ENCODE data around the gene TULP4.
"Not testable (repeated sequence)": the region's sequence is repeated elsewhere in the genome, so short reads cannot be mapped to it uniquely, and the experiment has no call there.

Gene TULP4

DNA sequence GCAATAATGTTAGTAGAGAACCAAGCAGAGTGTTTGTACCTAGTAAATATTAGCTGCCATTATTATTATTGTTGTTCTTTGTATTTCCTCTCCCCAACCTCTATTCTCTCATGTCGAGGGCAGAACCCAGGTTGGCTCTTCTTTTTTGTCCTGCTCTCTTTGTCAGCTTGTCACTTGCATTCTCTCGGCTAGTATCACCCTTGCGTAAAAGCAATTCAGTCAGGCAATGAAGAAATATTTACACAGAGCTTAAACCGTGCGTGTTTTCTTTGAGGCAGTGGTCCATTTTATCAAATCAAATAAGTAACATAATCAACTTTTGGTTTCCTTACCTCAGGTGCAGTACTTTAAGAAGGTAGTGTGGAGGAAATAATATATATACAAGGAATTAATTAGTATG, 83.9 kb downstream of the TULP4 start:
- Histone ChIP-seq H3K9me3 (ENCODE audit: low read depth, low read length) (no peaks in the 10 kb centered on the region), H3K4me3 (no peak overlapping the region), H3K36me3 (ENCODE audit: insufficient read depth, low read length) (no peaks in the 10 kb centered on the region; the same call in 1 of the 2 replicates), H3K9ac (ENCODE audit: insufficient read length) (no peak overlapping the region), H3K27ac (no peak overlapping the region)
- TF ChIP-seq EZH2 (IDR thresholded peaks at IDR 0.05) (no peak), FOXP2 (optimal IDR thresholded peaks at IDR 0.05; ENCODE audit: control extremely low read depth, extremely low read length, insufficient read depth) (no peak), POLR2AphosphoS5 (IDR thresholded peaks at IDR 0.05; ENCODE audit: borderline replicate concordance, low read depth, low read length) (no peak)
- no peak for DNase-seq (ENCODE audit: low read depth, low spot score)

GRCh38 chr6:158397578-158397977, 85.3 kb downstream of the TULP4 start:
- Histone ChIP-seq H3K36me3 (ENCODE audit: insufficient read depth, low read length) (no peaks in the 10 kb centered on the region; the same call in 1 of the 2 replicates), H3K27ac (no peak overlapping the region), H3K4me3 (no peak overlapping the region), H3K9ac (ENCODE audit: insufficient read length) (no peak overlapping the region), H3K9me3 (ENCODE audit: low read depth, low read length) (no peaks in the 10 kb centered on the region)
- TF ChIP-seq POLR2AphosphoS5 (IDR thresholded peaks at IDR 0.05; ENCODE audit: borderline replicate concordance, low read depth, low read length) = no peak
- no peak for TF ChIP-seq FOXP2 (optimal IDR thresholded peaks at IDR 0.05; ENCODE audit: control extremely low read depth, extremely low read length, insufficient read depth)
- no peak for TF ChIP-seq EZH2 (IDR thresholded peaks at IDR 0.05)
- DNase-seq (ENCODE audit: low read depth, low spot score) = no peak

- DNase-seq (ENCODE audit: low read depth, low spot score) = no peak
- Histone ChIP-seq H3K9me3 (ENCODE audit: low read depth, low read length) (no peaks in the 10 kb centered on the region), H3K9ac (ENCODE audit: insufficient read length) (no peak overlapping the region), H3K36me3 (ENCODE audit: insufficient read depth, low read length) (no peaks in the 10 kb centered on the region; the same call in 1 of the 2 replicates), H3K27ac (no peak overlapping the region), H3K4me3 (no peak overlapping the region)
- TF ChIP-seq FOXP2 (optimal IDR thresholded peaks at IDR 0.05; ENCODE audit: control extremely low read depth, extremely low read length, insufficient read depth) = no peak
- TF ChIP-seq EZH2 (IDR thresholded peaks at IDR 0.05) = no peak
- no peak for TF ChIP-seq POLR2AphosphoS5 (IDR thresholded peaks at IDR 0.05; ENCODE audit: borderline replicate concordance, low read depth, low read length)
These were observed 86.2 kb downstream of the TULP4 start for GRCh38 chr6:158398252-158399024.

DNA sequence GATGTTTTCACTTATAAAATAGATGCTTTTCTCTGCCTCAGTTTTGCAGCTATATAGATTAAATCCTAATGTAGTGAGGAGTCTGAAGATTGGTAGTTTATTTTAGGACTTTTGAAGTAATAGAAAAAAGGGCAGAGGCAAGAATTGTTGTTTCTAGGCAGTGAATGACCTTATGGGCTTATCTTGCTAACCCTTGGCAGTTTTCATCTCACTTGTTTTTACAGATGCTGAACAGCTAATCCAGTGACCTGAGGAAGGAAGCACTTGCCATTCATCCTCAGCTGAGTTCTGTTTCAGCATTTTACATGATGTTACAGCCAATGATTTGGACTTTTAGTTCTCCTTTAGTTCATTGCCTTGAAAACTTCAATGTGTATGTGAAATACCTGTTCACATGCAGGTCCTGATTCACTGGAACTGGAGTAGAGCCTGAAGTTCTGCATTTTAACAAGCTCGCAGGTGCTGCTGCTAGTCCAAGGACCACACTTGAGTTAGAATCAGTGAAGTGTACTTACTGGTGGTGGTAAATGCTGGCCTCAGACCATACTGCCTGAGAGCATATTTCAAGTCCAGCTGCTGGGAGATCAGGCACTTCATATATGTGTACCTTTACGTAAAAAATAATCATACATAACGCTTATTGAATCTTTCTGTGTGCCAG, 86.9 kb downstream of the TULP4 start:
- Histone ChIP-seq H3K9me3 (ENCODE audit: low read depth, low read length) (no peaks in the 10 kb centered on the region), H3K36me3 (ENCODE audit: insufficient read depth, low read length) (no peaks in the 10 kb centered on the region), H3K4me3 (no peak overlapping the region), H3K9ac (ENCODE audit: insufficient read length) (no peak overlapping the region), H3K27ac (no peak overlapping the region)
- no peak for DNase-seq (ENCODE audit: low read depth, low spot score)
- no peak for TF ChIP-seq POLR2AphosphoS5 (IDR thresholded peaks at IDR 0.05; ENCODE audit: borderline replicate concordance, low read depth, low read length)
- TF ChIP-seq EZH2 (IDR thresholded peaks at IDR 0.05) = no peak
- no peak for TF ChIP-seq FOXP2 (optimal IDR thresholded peaks at IDR 0.05; ENCODE audit: control extremely low read depth, extremely low read length, insufficient read depth)

DNA sequence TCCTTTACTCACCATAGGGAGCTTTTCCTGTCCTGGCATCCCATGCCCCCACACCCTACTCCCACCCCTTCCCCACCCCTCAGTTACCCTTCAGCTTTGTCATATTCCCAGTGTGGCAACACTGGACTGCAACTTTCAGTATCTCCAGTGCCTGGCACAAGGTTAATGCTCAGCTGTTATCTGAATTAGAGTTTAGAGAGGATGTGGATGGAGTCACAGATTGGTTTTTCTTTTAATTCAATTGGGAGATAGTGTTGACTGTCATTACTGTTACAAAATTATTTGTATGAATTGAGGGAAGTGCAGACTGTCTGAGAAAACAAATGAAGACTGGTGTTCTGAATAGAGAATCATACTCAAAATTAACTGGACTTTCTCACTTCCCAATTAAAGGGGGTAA, 89.9 kb downstream of the TULP4 start:
- no peak overlapping the region for H3K9ac ChIP-seq (ENCODE audit: insufficient read length)
- no peak overlapping the region for H3K4me3 ChIP-seq
- H3K9me3 ChIP-seq (ENCODE audit: low read depth, low read length) = no peaks in the 10 kb centered on the region
- no peak for TF ChIP-seq FOXP2 (optimal IDR thresholded peaks at IDR 0.05; ENCODE audit: control extremely low read depth, extremely low read length, insufficient read depth)
- no peak for TF ChIP-seq POLR2AphosphoS5 (IDR thresholded peaks at IDR 0.05; ENCODE audit: borderline replicate concordance, low read depth, low read length)
- TF ChIP-seq EZH2 (IDR thresholded peaks at IDR 0.05) = no peak
- no peaks in the 10 kb centered on the region for H3K36me3 ChIP-seq (ENCODE audit: insufficient read depth, low read length)
- no peak overlapping the region for H3K27ac ChIP-seq
- DNase-seq (ENCODE audit: low read depth, low spot score) = no peak

GRCh38 chr6:158405321-158405831, 93.1 kb downstream of the TULP4 start:
- H3K27ac ChIP-seq; H3K36me3 ChIP-seq (ENCODE audit: insufficient read depth, low read length); H3K4me3 ChIP-seq; H3K9me3 ChIP-seq (ENCODE audit: low read depth, low read length); DNase-seq (ENCODE audit: low read depth, low spot score); H3K9ac ChIP-seq (ENCODE audit: insufficient read length): not testable (repeated sequence)
- TF ChIP-seq POLR2AphosphoS5 (IDR thresholded peaks at IDR 0.05; ENCODE audit: borderline replicate concordance, low read depth, low read length) = peak; percentile 24; the same call in 1 of the 2 replicates

- Histone ChIP-seq H3K9ac (ENCODE audit: insufficient read length) (no peak overlapping the region), H3K9me3 (ENCODE audit: low read depth, low read length) (no peaks in the 10 kb centered on the region), H3K4me3 (no peak overlapping the region), H3K36me3 (ENCODE audit: insufficient read depth, low read length) (no peaks in the 10 kb centered on the region), H3K27ac (no peak overlapping the region)
- DNase-seq (ENCODE audit: low read depth, low spot score) = no peak
- TF ChIP-seq EZH2 (IDR thresholded peaks at IDR 0.05) = no peak
- no peak for TF ChIP-seq FOXP2 (optimal IDR thresholded peaks at IDR 0.05; ENCODE audit: control extremely low read depth, extremely low read length, insufficient read depth)
- TF ChIP-seq POLR2AphosphoS5 (IDR thresholded peaks at IDR 0.05; ENCODE audit: borderline replicate concordance, low read depth, low read length) = no peak
These were observed 93.7 kb downstream of the TULP4 start for GRCh38 chr6:158405933-158406332.

- Histone ChIP-seq H3K9me3 (ENCODE audit: low read depth, low read length) (no peaks in the 10 kb centered on the region), H3K4me3 (no peak overlapping the region), H3K27ac (no peak overlapping the region), H3K9ac (ENCODE audit: insufficient read length) (no peak overlapping the region), H3K36me3 (ENCODE audit: insufficient read depth, low read length) (no peaks in the 10 kb centered on the region)
- no peak for DNase-seq (ENCODE audit: low read depth, low spot score)
- TF ChIP-seq FOXP2 (optimal IDR thresholded peaks at IDR 0.05; ENCODE audit: control extremely low read depth, extremely low read length, insufficient read depth) = no peak
- no peak for TF ChIP-seq POLR2AphosphoS5 (IDR thresholded peaks at IDR 0.05; ENCODE audit: borderline replicate concordance, low read depth, low read length)
- no peak for TF ChIP-seq EZH2 (IDR thresholded peaks at IDR 0.05)
These were observed 94.5 kb downstream of the TULP4 start for GRCh38 chr6:158406736-158407135.

Measured in SK-N-MC (cell line).